ENCODE data around the gene GPR37L1.
"Not testable (repeated sequence)": the region's sequence is repeated elsewhere in the genome, so short reads cannot be mapped to it uniquely, and the experiment has no call there.

GPR37L1 gene

GRCh38 chr1:202156590-202156989, 33.9 kb downstream of the GPR37L1 start:
- DNase-seq (ENCODE audit: low read depth): no peak

GRCh38 chr1:202157945-202158344, 35.2 kb downstream of the GPR37L1 start:
- DNase-seq (ENCODE audit: low read depth): no peak

GRCh38 chr1:202158810-202159533, 36.3 kb downstream of the GPR37L1 start:
- no peak for DNase-seq (ENCODE audit: low read depth)

- DNase-seq (ENCODE audit: low read depth): no peak
These were observed 37.0 kb downstream of the GPR37L1 start for GRCh38 chr1:202159534-202160371.

GRCh38 chr1:202160377-202160940, 37.7 kb downstream of the GPR37L1 start, which contains the start of gene PTPN7:
Gene PTPN7 (minus strand): TSS chr1:202160602. CDS start chr1:202159402, 1,200 bp downstream.
- DNase-seq (ENCODE audit: low read depth): peak; percentile 72

- no peak for DNase-seq (ENCODE audit: low read depth)
These were observed 38.7 kb downstream of the GPR37L1 start for GRCh38 chr1:202161151-202162046.

GRCh38 chr1:202162047-202162417, 39.3 kb downstream of the GPR37L1 start:
- no peak for DNase-seq (ENCODE audit: low read depth)

GRCh38 chr1:202162418-202163280, 39.9 kb downstream of the GPR37L1 start:
- DNase-seq (ENCODE audit: low read depth): no peak

GRCh38 chr1:202163281-202164270, 40.9 kb downstream of the GPR37L1 start:
- DNase-seq (ENCODE audit: low read depth): no peak

GRCh38 chr1:202164271-202165037, 41.7 kb downstream of the GPR37L1 start:
- no peak for DNase-seq (ENCODE audit: low read depth)

- no peak for DNase-seq (ENCODE audit: low read depth)
These were observed 42.7 kb downstream of the GPR37L1 start for GRCh38 chr1:202165267-202165941.

- DNase-seq (ENCODE audit: low read depth): no peak
These were observed 43.5 kb downstream of the GPR37L1 start for GRCh38 chr1:202165942-202166843.

- DNase-seq (ENCODE audit: low read depth): not testable (repeated sequence)
These were observed 44.3 kb downstream of the GPR37L1 start for GRCh38 chr1:202167054-202167453.

- no peak for DNase-seq (ENCODE audit: low read depth)
These were observed 45.1 kb downstream of the GPR37L1 start for GRCh38 chr1:202167708-202168415.

- DNase-seq (ENCODE audit: low read depth): no peak
These were observed 46.1 kb downstream of the GPR37L1 start for GRCh38 chr1:202168861-202169260.

GRCh38 chr1:202170726-202171125, 48.0 kb downstream of the GPR37L1 start:
- DNase-seq (ENCODE audit: low read depth): no peak
